NCI-H2081 (cell line): ENCODE data around the gene CLDN4.
"Not testable (repeated sequence)": the region's sequence is repeated elsewhere in the genome, so short reads cannot be mapped to it uniquely, and the experiment has no call there.

Experiments used
- DNase-seq, 2 experiments: peaks; one replicate each; lab custom pipeline; 2025; lab: John Stamatoyannopoulos, UW

The CLDN4 gene

DNA sequence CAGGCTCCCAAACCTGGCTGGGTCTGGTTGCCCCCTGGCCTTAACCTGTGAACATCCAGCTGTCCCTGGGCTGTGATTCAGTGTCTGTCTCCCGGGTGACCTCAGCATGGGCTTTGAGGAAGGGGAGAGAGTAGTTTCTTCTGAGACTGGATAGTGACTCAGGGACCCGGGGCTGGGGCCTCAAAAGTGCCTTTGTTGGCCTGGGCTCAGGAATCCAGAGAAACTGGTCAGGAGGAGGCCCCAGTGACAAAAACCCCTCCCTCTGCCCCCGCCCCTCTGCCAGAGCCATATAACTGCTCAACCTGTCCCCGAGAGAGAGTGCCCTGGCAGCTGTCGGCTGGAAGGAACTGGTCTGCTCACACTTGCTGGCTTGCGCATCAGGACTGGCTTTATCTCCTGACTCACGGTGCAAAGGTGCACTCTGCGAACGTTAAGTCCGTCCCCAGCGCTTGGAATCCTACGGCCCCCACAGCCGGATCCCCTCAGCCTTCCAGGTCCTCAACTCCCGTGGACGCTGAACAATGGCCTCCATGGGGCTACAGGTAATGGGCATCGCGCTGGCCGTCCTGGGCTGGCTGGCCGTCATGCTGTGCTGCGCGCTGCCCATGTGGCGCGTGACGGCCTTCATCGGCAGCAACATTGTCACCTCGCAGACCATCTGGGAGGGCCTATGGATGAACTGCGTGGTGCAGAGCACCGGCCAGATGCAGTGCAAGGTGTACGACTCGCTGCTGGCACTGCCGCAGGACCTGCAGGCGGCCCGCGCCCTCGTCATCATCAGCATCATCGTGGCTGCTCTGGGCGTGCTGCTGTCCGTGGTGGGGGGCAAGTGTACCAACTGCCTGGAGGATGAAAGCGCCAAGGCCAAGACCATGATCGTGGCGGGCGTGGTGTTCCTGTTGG, at the start of gene CLDN4:
CLDN4 (plus strand) TSS at position 316 of the 903 bp plus-strand sequence; CDS start at position 522, 206 bp downstream.
- no peak for DNase-seq

DNA sequence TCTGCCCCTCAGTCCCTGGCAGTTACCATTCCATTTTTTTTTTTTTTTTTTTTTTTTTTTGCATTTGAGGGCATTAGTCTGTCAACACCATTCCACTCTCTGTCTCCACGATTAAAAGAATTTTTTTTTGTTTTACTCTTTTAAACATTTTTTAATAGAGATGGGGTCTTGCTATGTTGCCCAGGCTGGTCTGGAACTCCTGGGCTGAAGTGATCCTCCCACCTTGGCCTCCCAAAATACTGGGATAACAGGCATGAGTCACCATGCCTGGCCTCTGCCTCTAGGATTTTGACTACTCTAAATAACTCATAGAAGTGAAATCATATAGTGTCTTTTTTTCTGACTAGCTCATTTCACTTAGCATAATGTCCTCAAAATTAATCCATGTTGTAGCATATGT, 44.2 kb upstream of the CLDN4 start:
- no peak for DNase-seq

GRCh38 chr7:73787786-73788048, 43.1 kb upstream of the CLDN4 start:
- DNase-seq, result not testable (repeated sequence)

DNA sequence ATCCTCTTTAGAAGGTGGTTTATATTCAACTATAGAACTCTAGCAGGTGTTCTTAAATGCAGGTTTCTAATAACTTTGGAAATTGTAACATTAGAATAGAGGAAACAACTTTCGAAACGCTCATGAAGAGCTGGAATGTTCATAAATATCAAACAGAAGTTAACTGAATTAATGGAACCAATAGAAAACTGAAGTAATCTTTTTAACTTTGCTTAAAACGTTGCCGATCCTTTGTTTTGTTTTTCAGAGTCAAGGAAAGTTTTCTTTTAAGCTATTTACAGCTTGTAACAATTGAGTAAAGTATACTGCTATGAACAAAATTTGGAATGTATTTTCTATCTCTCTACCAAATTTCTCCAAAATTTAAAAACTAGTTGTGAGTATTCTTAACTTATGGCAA, 41.7 kb upstream of the CLDN4 start:
- DNase-seq, result no peak

GRCh38 chr7:73791170-73791690, 39.6 kb upstream of the CLDN4 start:
- DNase-seq, result not testable (repeated sequence)

GRCh38 chr7:73795188-73795587, 35.6 kb upstream of the CLDN4 start:
- not testable (repeated sequence) for DNase-seq

DNA sequence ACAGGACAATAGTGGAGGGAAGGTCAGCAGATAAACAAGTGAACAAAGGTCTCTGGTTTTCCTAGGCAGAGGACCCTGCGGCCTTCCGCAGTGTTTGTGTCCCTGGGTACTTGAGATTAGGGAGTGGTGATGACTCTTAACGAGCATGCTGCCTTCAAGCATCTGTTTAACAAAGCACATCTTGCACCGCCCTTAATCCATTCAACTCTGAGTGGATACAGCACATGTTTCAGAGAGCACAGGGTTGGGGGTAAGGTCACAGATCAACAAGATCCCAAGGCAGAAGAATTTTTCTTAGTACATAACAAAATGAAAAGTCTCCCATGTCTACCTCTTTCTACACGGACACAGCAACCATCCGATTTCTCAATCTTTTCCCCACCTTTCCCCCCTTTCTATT, 34.1 kb upstream of the CLDN4 start:
- DNase-seq, result not testable (repeated sequence)

DNA sequence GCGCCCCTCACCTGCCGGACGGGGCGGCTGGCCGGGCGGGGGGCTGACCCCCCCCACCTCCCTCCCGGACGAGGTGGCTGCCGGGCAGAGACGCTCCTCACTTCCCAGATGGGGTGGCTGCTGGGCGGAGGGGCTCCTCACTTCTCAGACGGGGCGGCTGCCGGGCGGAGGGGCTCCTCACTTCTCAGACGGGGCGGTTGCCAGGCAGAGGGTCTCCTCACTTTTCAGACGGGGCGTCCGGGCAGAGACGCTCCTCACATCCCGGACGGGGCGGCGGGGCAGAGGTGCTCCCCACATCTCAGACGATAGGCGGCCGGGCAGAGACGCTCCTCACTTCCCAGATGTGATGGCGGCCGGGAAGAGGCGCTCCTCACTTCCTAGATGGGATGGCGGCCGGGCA, 33.6 kb upstream of the CLDN4 start:
- DNase-seq, result not testable (repeated sequence)

- no peak for DNase-seq
These were observed 31.3 kb upstream of the CLDN4 start for GRCh38 chr7:73799282-73800141.

- no peak for DNase-seq
These were observed 29.2 kb upstream of the CLDN4 start for GRCh38 chr7:73801577-73801976.

- no peak for DNase-seq
These were observed 28.3 kb upstream of the CLDN4 start for GRCh38 chr7:73802459-73802858.

DNA sequence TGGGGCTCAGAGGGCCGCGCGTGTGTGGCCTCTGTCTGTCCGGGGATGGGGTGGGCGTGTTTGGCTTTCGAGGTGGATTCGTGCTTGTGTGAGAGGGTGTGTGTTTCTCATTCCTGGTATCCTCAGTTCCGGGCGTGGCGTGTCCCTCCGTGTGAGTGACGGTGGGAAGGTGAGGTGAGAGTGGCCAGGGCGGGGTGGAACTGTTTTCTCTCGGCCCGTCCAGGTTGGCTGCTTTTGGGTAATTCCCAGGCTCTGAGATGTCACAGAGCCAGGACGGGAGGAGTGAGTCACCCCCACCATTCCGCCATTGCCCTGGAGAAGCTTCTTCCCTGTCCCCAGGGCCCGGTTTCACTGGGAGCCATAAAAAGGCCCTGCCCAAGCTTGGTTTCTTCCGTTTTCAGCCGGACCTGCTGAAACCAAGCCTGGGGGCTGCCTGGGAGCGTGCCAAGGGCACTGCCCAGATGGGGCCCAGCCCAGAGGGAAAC, 21.3 kb upstream of the CLDN4 start:
- DNase-seq, result no peak

- no peak for DNase-seq
These were observed 19.8 kb upstream of the CLDN4 start for GRCh38 chr7:73810998-73811360.

GRCh38 chr7:73811760-73812168, 19.0 kb upstream of the CLDN4 start:
- DNase-seq, result peak; percentile 72 to 73

GRCh38 chr7:73812996-73813395, 17.8 kb upstream of the CLDN4 start:
- DNase-seq, result no peak

- DNase-seq, result no peak
These were observed 15.4 kb upstream of the CLDN4 start for GRCh38 chr7:73815436-73815835.

DNA sequence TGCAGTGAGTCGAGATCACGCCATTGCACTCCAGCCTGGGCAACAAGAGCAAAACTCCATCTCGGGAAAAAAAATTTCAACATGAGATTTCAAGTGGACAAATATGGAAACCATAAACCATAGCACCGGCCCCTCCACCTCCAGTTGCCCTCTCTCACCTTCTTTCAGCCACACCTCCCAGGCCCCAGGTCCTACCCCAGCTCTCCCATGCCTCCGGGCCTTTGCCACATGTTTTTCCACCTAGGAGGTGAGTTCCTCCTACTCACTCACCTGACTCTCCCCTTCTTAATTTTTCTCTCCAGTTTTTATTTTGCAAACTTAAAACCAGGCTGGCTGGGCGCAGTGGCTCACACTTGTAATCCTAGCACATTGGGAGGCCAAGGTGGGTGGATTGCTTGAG, 13.7 kb upstream of the CLDN4 start:
- DNase-seq, result no peak

GRCh38 chr7:73820013-73820412, 10.8 kb upstream of the CLDN4 start:
- no peak for DNase-seq

DNA sequence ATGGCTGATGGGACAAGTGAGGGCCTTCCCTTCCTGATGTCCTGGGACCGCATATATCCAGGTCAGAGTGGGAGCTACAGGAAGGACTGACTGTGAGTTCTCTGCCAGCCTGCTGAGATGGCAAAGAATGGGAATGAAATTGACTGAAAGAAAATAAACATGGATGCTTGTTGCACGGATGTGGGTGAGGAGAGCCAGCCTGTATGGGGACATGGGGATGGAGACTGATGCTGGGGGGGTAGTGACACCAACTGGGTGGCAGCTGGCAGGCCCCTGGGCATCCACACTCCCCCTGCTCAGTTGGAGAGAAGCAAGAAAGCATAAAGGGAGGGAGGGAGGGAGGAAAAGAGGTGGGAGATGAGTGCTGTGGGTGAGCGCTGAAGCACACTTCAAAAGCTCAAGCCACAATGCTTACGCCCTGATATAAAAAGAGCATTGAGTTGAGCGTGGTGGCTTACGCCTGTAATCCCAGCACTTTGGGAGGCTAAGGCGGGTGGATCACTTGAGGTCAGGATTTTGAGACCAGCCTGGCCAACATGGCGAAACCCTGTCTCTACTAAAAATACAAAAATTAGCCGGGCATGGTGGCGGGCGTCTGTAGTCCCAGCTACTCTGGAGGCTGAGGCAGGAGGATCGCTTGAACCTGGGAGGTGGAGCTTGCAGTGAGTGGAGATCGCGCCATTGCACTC, 9.1 kb upstream of the CLDN4 start:
- DNase-seq, result not testable (repeated sequence)

DNA sequence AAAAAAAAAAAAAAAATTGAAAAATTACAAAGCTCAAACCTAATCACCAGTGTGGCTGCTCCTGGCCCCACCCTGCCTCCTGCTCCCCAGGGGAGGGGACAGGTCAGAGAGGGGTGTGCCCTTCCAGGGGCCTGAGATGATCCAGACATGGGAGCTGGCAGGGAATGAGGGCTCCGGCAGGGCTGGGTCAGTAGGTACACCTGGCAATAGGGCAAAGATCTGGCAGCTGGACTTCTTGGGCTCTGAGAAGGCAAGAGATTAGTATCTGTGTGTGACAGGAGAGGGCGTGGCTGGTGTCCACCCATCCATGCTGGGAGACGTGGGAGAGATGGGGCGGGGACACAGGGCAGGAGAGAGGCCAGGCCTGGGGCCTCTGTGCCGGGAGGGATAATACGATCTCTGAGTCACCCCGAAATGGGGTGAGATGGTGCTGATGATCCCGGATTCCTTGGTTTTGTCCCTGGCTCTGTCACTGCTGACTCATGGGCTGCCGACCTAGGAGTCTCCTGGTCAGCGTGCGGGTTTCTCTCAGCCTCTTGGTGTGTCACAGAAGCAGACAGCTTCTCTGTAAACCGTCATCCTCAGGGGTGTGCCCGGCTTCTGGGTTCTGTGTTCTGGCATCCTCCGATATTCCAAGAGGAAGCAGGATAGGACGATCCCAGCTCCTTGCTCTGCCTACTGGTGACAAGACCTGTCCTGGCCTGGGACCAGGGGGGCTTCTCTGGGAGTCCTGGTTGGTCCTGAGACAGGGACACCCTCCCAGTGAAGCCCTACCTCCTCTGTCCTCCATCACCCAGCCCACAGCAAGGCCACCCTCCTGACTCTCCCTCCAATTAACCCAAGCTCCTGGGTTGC, 8.2 kb upstream of the CLDN4 start:
- no peak for DNase-seq

DNA sequence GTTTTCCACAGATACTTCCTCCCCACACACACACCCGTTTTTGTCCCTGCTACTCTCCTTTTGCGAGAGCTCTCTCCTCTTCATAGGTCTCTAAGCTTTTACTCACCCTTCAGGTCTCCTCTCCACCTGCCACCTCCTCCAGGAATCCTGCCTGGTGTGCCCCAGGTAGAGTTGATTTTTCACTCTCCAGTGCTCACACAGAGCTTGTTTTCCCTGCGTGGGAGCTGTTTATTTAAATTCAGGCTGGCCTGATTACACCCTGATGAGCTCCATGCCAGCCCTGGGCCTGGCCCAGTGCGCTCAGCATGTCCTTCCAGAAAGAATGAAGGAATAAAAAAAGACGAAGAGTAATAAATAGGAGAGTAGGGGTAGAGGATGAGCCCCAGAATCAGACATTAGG, 7.5 kb upstream of the CLDN4 start:
- no peak for DNase-seq
